Stimulated activated naive CD8-positive, alpha-beta T cell treated with anti-CD3 and anti-CD28 coated beads, Interleukin-15, amount 100 ng/mL, for 72 hours (primary cell): Measurements from ENCODE around the gene CCIN.
A peak's percentile ranks its signal among the peaks of the same experiment; 100 is the strongest.

Source experiments
- ATAC-seq: fragments of 150-1000 bp; cut with Tn5 transposase; 2 replicates; pipeline ENCODE4 v1.10.0; 2021; ENCODE audit warnings: mild to moderate bottlenecking, moderate library complexity
- DNase-seq, 2 donors: peaks; one replicate each; pipeline ENCODE4 v3.0.0; 2021 to 2022
- H3K27ac Mint-ChIP-seq, 2 donors: one replicate each; pipeline ENCODE4 v1.8.0; 2022; ENCODE audit warnings: mild to moderate bottlenecking in 2 of 2, mixed read lengths in 2 of 2, moderate library complexity in 2 of 2
- H3K27me3 Mint-ChIP-seq: one replicate; pipeline ENCODE4 v1.8.0; 2022; ENCODE audit warnings: mixed read lengths
- H3K4me1 Mint-ChIP-seq: one replicate; pipeline ENCODE4 v1.8.0; 2022; ENCODE audit warnings: mild to moderate bottlenecking, mixed read lengths
- H3K4me3 Mint-ChIP-seq, 2 donors: one replicate each; pipeline ENCODE4 v1.8.0; 2022; ENCODE audit warnings: mild to moderate bottlenecking in 2 of 2, mixed read lengths in 2 of 2, moderate library complexity in 1 of 2
- H3K9me3 Mint-ChIP-seq, 2 donors: one replicate each; pipeline ENCODE4 v1.8.0; 2022; ENCODE audit warnings: mixed read lengths in 2 of 2

Gene CCIN

GRCh38 chr9:36213989-36214388 is 44.8 kb downstream of the CCIN start:
- Mint-ChIP-seq H3K4me3 (no peak overlapping the region), H3K9me3 (no peaks in the 10 kb centered on the region), H3K27ac (no peak overlapping the region), H3K27me3 (no peaks in the 10 kb centered on the region), H3K4me1 (peaks cover 42% of the 10 kb centered on the region)
- ATAC-seq, result no peak
- no peak for DNase-seq

DNA sequence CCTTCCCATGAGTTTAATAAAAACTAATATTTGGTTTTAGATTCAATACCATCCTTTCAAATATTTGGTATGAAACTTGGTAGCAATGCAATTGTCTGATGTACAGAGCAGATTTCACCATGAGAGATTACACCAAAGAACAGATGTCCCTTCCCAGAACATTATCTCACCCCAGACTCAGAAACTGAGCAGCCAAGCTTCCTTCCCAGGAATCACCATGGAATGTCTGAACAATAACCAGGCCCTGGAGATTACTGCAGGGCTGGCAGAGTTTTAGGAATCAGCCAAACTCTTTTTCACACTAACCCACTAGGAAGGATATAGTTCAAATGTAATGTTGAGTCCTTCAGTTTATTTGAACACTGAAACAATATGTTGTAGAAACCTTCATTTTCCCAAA is 45.4 kb downstream of the CCIN start:
- Mint-ChIP-seq H3K27me3 (no peaks in the 10 kb centered on the region), H3K9me3 (no peaks in the 10 kb centered on the region), H3K27ac (no peak overlapping the region), H3K4me1 (peaks cover 41% of the 10 kb centered on the region), H3K4me3 (no peak overlapping the region)
- DNase-seq, result no peak
- ATAC-seq, result no peak

- Mint-ChIP-seq H3K9me3 (no peaks in the 10 kb centered on the region), H3K27me3 (no peaks in the 10 kb centered on the region), H3K4me3 (peak overlapping the region; percentile 6 to 37), H3K27ac (peak overlapping the region; percentile 53 to 93), H3K4me1 (peaks cover 39% of the 10 kb centered on the region)
- no peak for DNase-seq
- ATAC-seq, result no peak
Measured at GRCh38 chr9:36217256-36217968, 48.2 kb downstream of the CCIN start.

DNA sequence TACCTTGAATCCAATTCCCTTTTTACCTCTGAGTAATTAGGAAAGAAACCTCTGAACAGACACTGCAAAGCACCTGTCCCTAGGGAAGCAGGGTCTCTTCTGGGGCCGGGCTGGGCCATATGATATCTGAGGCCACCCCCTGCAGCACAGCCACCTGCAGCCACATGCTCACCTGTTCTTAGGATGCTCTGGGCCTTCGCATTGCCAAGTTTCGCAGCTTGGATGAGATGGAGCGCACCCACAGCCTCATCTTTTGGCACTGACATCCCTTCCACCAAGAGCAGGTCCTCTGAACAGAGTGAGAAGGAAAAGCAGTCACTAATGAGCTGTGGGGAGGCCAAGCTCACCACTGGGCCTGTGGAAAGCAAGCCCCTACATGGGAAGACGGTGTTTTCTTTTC is 48.8 kb downstream of the CCIN start:
- peak overlapping the region; percentile 59 to 93 for H3K27ac Mint-ChIP-seq
- DNase-seq, result no peak
- H3K9me3 Mint-ChIP-seq, result peaks cover 5% of the 10 kb centered on the region in 2 donors
- H3K27me3 Mint-ChIP-seq, result no peaks in the 10 kb centered on the region
- ATAC-seq, result no peak
- H3K4me3 Mint-ChIP-seq, result peak overlapping the region in 1 of 2 donors; percentile 63
- peaks cover 35% of the 10 kb centered on the region for H3K4me1 Mint-ChIP-seq

GRCh38 chr9:36218411-36218901 is 49.3 kb downstream of the CCIN start:
- ATAC-seq, result peak; percentile 93
- Mint-ChIP-seq H3K4me3 (peak overlapping the region; percentile 14 to 63), H3K4me1 (peaks cover 30% of the 10 kb centered on the region), H3K27me3 (no peaks in the 10 kb centered on the region), H3K9me3 (peaks cover 6% of the 10 kb centered on the region in 2 donors), H3K27ac (peak overlapping the region; percentile 59 to 93)
- DNase-seq, result peak; percentile 18 to 19
